Measurements from ENCODE around the gene FCHO2.

Gene FCHO2

DNA sequence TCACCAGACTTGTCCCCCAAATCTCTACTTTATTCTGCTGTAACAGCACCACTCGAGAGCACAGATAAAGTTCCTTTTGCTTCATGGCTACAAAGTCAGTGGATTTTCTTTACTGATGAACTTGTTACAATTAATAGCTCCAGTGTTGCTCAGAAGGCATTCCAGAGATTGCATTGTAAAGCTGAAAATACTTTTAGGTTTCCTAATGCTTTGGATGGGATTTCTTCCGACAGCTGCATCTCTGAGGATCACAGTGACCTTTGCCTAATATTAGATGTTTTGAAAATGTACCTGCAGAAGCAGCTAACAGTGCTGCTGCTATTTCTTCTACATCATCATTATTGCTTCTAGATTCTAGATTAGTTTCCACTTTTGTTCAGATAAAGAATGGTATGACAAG lies 105.8 kb downstream of the FCHO2 start:
- no peak for TF ChIP-seq CTCF (IDR thresholded peaks at IDR 0.05; ENCODE audit: borderline replicate concordance, insufficient read depth, low read depth, low read length)

DNA sequence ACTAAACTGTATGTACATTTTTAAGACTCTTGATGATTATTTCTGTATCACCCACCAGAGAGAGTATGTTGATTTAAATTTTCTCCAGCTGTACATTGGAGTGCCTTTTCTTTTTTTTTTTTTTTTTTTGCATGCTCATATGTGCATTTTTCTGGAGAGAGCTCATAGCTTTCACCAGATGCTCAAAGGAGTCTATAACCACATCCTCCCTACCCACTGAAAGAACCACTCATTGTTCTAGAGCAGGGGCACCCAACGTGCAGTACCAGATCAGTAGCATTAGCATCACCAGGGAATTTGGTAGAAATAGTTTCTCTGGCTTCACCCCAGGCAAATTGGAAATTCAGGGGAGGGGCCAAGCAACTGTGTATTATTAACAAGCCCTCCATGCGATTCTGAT lies 110.6 kb downstream of the FCHO2 start:
- TF ChIP-seq CTCF (IDR thresholded peaks at IDR 0.05; ENCODE audit: borderline replicate concordance, insufficient read depth, low read depth, low read length), result no peak
- no peak overlapping the region for H3K4me3 ChIP-seq (ENCODE audit: low read depth, low read length)

More for the DNA sequence above, 105.8 kb downstream of the FCHO2 start:
- no peak overlapping the region for H3K4me3 ChIP-seq (ENCODE audit: low read depth, low read length)

- no peak for TF ChIP-seq CTCF (IDR thresholded peaks at IDR 0.05; ENCODE audit: borderline replicate concordance, insufficient read depth, low read depth, low read length)
- H3K4me3 ChIP-seq (ENCODE audit: low read depth, low read length), result no peak overlapping the region
Observed at GRCh38 chr5:73067213-73067612, 111.4 kb downstream of the FCHO2 start.

- no peak overlapping the region for H3K4me3 ChIP-seq (ENCODE audit: low read depth, low read length)
- TF ChIP-seq CTCF (IDR thresholded peaks at IDR 0.05; ENCODE audit: borderline replicate concordance, insufficient read depth, low read depth, low read length), result no peak
Observed at GRCh38 chr5:73081093-73081492, 125.3 kb downstream of the FCHO2 start.

DNA sequence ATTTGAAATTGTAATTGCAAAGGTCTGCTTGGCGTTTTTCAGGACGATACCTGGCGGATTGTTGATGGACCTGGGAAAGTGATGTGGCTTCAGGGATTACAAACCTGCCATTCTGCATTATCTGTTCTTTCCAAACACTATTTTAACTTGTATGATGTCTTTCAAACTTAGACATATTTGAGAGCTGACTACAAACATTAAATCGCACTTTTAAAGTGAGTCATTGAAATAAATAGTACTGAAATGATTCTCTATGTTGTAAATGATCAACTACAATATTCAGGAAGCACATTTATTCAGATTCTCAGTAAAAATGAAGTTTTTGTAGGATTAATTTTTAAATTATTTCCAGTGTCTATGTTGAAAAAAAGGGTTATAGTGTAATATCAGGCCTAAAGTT lies 132.2 kb downstream of the FCHO2 start:
- H3K4me3 ChIP-seq (ENCODE audit: low read depth, low read length), result no peak overlapping the region

DNA sequence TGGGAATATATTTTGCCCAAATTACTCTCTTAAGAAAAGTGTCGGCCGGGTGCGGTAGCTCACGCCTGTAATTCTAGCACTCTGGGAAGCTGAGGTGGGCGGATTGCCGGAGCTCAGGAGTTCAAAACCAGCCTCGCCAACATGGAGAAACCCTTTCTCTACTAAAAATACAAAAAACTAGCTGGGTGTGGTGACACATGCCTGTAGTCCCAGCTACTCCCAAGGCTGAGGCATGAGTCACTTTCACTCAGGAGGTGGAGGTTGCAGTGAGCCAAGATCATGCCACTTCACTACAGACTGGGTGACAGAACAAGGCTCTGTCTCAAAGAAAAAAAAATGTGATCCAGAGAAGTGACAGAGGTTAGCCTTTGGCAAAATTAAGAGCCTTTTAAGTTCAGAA lies 138.1 kb downstream of the FCHO2 start:
- no peak overlapping the region for H3K4me3 ChIP-seq (ENCODE audit: low read depth, low read length)
- TF ChIP-seq CTCF (IDR thresholded peaks at IDR 0.05; ENCODE audit: borderline replicate concordance, insufficient read depth, low read depth, low read length), result no peak

More for the DNA sequence above, 132.2 kb downstream of the FCHO2 start:
- no peak for TF ChIP-seq CTCF (IDR thresholded peaks at IDR 0.05; ENCODE audit: borderline replicate concordance, insufficient read depth, low read depth, low read length)

- TF ChIP-seq CTCF (IDR thresholded peaks at IDR 0.05; ENCODE audit: borderline replicate concordance, insufficient read depth, low read depth, low read length), result no peak
- H3K4me3 ChIP-seq (ENCODE audit: low read depth, low read length), result no peak overlapping the region
Observed at GRCh38 chr5:73094415-73094814, 138.6 kb downstream of the FCHO2 start.
